Daoy (cell line): ENCODE data around the gene KHDC4. TPM values are rescaled to one million over a fixed set of nuclear protein-coding genes. Genes with fewer than 3 reads are reported as not detected.

Experiments
- total RNA-seq: library from RNA; depleted of rRNA; stranded (reverse); fragments of >200 nt; shearing (Covaris generic); gene quantifications from 2 replicates; pipeline ENCODE4 v1.2.3, GENCODE V29; 2014; rRNA removed

The KHDC4 gene
- total RNA-seq, 1 experiment from 2014 or later = 58.2 TPM

Other genes starting within 250 kb of the KHDC4 start
- gene YY1AP1, start 245.6 kb downstream of the KHDC4 start, total RNA-seq = 23.9 and 27.5 TPM in 2 replicates
- gene DAP3, start 245.3 kb downstream of the KHDC4 start, total RNA-seq = 96.4 and 103 TPM in 2 replicates
- gene GON4L, start 77.2 kb downstream of the KHDC4 start, total RNA-seq = 16.0 and 22.5 TPM in 2 replicates
- gene SYT11, start 74.8 kb downstream of the KHDC4 start, total RNA-seq = 7.4 and 12.8 TPM in 2 replicates
- 22.4 and 26.6 TPM in 2 replicates for gene RIT1, start 23.1 kb downstream of the KHDC4 start, total RNA-seq
- not detected in 2 replicates for gene RXFP4, start 7.2 kb upstream of the KHDC4 start, total RNA-seq
- gene ARHGEF2, start 44.1 kb upstream of the KHDC4 start, total RNA-seq = 66.0 and 67.8 TPM in 2 replicates
- 657 and 799 TPM in 2 replicates for gene SSR2, start 86.5 kb upstream of the KHDC4 start, total RNA-seq
- gene UBQLN4, start 119.4 kb upstream of the KHDC4 start, total RNA-seq = 22.7 and 28.5 TPM in 2 replicates
- 29.8 and 53.9 TPM in 2 replicates for gene LAMTOR2, start 120.4 kb upstream of the KHDC4 start, total RNA-seq
- not detected in 2 replicates for gene RAB25, start 126.7 kb upstream of the KHDC4 start, total RNA-seq
- gene MEX3A, start 148.1 kb upstream of the KHDC4 start, total RNA-seq = 5.3 and 12.8 TPM in 2 replicates
- gene LMNA, start 180.3 kb upstream of the KHDC4 start, total RNA-seq = 708 and 737 TPM in 2 replicates
- gene SEMA4A, start 219.2 kb upstream of the KHDC4 start, total RNA-seq = 0.29 and 0.68 TPM in 2 replicates